ENCODE results near the gene UBE2E2. TPM values are rescaled to one million over a fixed set of nuclear protein-coding genes. Genes with fewer than 3 reads are reported as not detected.

UBE2E2 gene
- total RNA-seq, 1 experiment from 2014 or later: 64.3 TPM

DNA sequence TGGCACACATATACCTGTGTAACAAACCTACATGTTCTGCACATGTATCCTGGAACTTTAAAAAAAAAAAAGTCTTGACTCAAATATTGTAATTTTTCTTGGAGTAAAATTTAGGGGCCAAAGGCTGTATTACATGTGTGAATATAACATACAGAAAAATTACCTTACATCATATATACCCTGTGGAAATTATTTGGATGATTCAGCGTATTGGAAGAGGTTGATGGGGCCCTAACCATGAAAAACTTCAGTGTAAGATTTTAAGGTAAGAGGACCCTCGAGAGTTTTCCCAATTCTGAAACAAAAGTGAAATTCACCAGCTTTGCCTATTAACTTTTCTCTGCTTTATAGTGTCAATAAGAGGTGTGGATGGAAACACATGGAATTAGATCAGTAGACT lies 56.4 kb downstream of the UBE2E2 start:
- no peak overlapping the region for H3K27ac Mint-ChIP-seq (ENCODE audit: low read depth, unreplicated experiment)
- no TSS peak for BruUV-seq (replicated peaks)
- H3K4me3 Mint-ChIP-seq (ENCODE audit: unreplicated experiment): no peak overlapping the region
- DNase-seq (ENCODE audit: unreplicated experiment): no peak
- peaks cover 22% of the 10 kb centered on the region for H3K4me1 Mint-ChIP-seq (ENCODE audit: insufficient read depth, unreplicated experiment)
- no peaks in the 10 kb centered on the region for H3K27me3 Mint-ChIP-seq (ENCODE audit: insufficient read depth, unreplicated experiment)
- no peaks in the 10 kb centered on the region for H3K36me3 Mint-ChIP-seq (ENCODE audit: insufficient read depth, unreplicated experiment)
- H3K9me3 Mint-ChIP-seq (ENCODE audit: unreplicated experiment): peaks cover 7% of the 10 kb centered on the region
- intact Hi-C loops (cut with micrococcal nuclease): no loop called here
- CTCF ChIA-PET: no interaction called here
- TF ChIP-seq, protein P1, sequence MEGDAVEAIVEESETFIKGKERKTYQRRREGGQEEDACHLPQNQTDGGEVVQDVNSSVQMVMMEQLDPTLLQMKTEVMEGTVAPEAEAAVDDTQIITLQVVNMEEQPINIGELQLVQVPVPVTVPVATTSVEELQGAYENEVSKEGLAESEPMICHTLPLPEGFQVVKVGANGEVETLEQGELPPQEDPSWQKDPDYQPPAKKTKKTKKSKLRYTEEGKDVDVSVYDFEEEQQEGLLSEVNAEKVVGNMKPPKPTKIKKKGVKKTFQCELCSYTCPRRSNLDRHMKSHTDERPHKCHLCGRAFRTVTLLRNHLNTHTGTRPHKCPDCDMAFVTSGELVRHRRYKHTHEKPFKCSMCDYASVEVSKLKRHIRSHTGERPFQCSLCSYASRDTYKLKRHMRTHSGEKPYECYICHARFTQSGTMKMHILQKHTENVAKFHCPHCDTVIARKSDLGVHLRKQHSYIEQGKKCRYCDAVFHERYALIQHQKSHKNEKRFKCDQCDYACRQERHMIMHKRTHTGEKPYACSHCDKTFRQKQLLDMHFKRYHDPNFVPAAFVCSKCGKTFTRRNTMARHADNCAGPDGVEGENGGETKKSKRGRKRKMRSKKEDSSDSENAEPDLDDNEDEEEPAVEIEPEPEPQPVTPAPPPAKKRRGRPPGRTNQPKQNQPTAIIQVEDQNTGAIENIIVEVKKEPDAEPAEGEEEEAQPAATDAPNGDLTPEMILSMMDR (IDR thresholded peaks at IDR 0.05; ENCODE audit: unreplicated experiment): no peak
- POLR2A ChIA-PET: interaction anchor here (0.6 kb wide), 1 partner anchor 243 kb away, joined by 5 read pairs; no protein-coding TSS in a partner anchor

DNA sequence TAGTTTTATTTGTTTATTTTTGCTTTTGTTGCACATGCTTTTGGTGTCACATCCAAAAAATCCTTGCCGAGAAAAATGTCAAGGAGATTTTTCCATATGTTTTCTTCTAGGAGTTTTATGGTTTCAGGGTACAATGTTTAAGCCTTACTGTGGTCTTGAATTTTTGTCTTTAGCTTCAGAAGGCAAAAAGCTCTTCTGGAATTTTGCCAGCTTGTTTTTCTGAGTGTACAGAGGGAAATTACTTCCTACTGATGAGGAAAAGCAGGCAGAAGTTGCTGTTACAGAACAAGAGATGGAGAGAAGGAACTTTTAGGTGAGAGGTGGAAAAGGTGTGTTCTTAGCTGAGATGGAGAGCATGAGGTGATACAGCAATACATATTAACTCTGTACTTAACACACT lies 59.6 kb downstream of the UBE2E2 start:
- intact Hi-C loops (cut with micrococcal nuclease): no loop called here
- Mint-ChIP-seq H3K27ac (ENCODE audit: low read depth, unreplicated experiment) (peak overlapping the region; percentile 61), H3K27me3 (ENCODE audit: insufficient read depth, unreplicated experiment) (no peaks in the 10 kb centered on the region), H3K4me3 (ENCODE audit: unreplicated experiment) (no peak overlapping the region), H3K4me1 (ENCODE audit: insufficient read depth, unreplicated experiment) (peaks cover 25% of the 10 kb centered on the region), H3K9me3 (ENCODE audit: unreplicated experiment) (peaks cover 5% of the 10 kb centered on the region), H3K36me3 (ENCODE audit: insufficient read depth, unreplicated experiment) (no peaks in the 10 kb centered on the region)
- no TSS peak for BruUV-seq (replicated peaks)
- no peak for DNase-seq (ENCODE audit: unreplicated experiment)
- TF ChIP-seq, protein P1 (IDR thresholded peaks at IDR 0.05; ENCODE audit: unreplicated experiment): no peak
- CTCF ChIA-PET: no interaction called here
- POLR2A ChIA-PET: interaction anchor here (1.1 kb wide), 1 partner anchor 11 kb away, joined by 3 read pairs; no protein-coding TSS in a partner anchor

DNA sequence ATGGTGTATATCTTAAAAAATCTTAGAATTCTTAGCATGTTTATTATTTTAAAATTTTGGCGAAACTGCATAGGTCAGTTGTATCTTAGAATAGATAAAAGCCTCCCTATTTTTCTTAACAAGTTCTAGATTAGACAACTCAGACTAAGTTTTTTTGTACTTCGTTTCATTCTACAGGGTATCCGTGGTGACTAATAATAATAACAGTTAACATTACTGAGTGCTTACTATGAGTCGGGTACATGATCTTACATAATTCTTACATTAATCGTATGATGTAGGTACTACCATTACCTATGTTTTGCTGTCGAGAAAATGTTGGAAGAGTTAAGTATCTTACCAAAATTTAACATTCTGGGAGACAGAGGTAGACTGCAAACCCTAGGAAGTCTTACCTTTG lies 60.7 kb downstream of the UBE2E2 start:
- TF ChIP-seq, protein P1 (IDR thresholded peaks at IDR 0.05; ENCODE audit: unreplicated experiment): no peak
- H3K4me3 Mint-ChIP-seq (ENCODE audit: unreplicated experiment): no peak overlapping the region
- H3K4me1 Mint-ChIP-seq (ENCODE audit: insufficient read depth, unreplicated experiment): peaks cover 20% of the 10 kb centered on the region
- POLR2A ChIA-PET: no interaction called here
- H3K27me3 Mint-ChIP-seq (ENCODE audit: insufficient read depth, unreplicated experiment): no peaks in the 10 kb centered on the region
- no peak overlapping the region for H3K27ac Mint-ChIP-seq (ENCODE audit: low read depth, unreplicated experiment)
- no peaks in the 10 kb centered on the region for H3K36me3 Mint-ChIP-seq (ENCODE audit: insufficient read depth, unreplicated experiment)
- intact Hi-C loops (cut with micrococcal nuclease): no loop called here
- peak; percentile 39 for DNase-seq (ENCODE audit: unreplicated experiment)
- CTCF ChIA-PET: no interaction called here
- BruUV-seq (replicated peaks): no TSS peak
- H3K9me3 Mint-ChIP-seq (ENCODE audit: unreplicated experiment): no peaks in the 10 kb centered on the region

DNA sequence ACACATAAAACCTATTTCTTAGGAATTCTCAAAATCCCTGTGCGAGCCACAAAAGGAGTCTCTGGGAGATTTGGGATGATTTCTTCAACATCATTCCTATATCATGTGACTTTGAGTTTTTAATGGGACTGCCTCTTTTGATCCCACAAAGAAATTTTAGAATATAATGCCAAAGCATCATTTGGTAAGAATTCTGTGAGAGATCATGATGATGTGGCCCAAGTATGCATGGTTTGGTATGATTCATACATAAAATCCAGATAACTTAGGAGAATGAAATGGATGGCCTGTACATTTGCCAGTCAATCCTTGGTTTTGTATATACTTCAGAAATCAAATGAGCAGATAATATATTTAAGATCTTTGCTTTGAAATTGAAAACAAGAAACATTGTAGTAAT lies 61.3 kb downstream of the UBE2E2 start:
- DNase-seq (ENCODE audit: unreplicated experiment): no peak

More for the DNA sequence above, 61.3 kb downstream of the UBE2E2 start:
- POLR2A ChIA-PET: no interaction called here
- Mint-ChIP-seq H3K4me1 (ENCODE audit: insufficient read depth, unreplicated experiment) (peaks cover 20% of the 10 kb centered on the region), H3K4me3 (ENCODE audit: unreplicated experiment) (no peak overlapping the region), H3K27me3 (ENCODE audit: insufficient read depth, unreplicated experiment) (no peaks in the 10 kb centered on the region), H3K36me3 (ENCODE audit: insufficient read depth, unreplicated experiment) (no peaks in the 10 kb centered on the region), H3K9me3 (ENCODE audit: unreplicated experiment) (no peaks in the 10 kb centered on the region), H3K27ac (ENCODE audit: low read depth, unreplicated experiment) (no peak overlapping the region)
- intact Hi-C loops (cut with micrococcal nuclease): no loop called here
- CTCF ChIA-PET: no interaction called here
- TF ChIP-seq, protein P1 (IDR thresholded peaks at IDR 0.05; ENCODE audit: unreplicated experiment): no peak
- BruUV-seq (replicated peaks): no TSS peak

Measured in MCF 10A (cell line).